ENCODE measurements around the gene AOC2.

AOC2 gene

GRCh38 chr17:42843358-42843934 lies 934 bp upstream of the AOC2 start:
- DNase-seq (ENCODE audit: low read depth) = peak; percentile 37
- no peak overlapping the region for H3K4me3 ChIP-seq (ENCODE audit: control insufficient read depth, low read depth, low read length)
- peak; percentile 99 for TF ChIP-seq CTCF (IDR thresholded peaks at IDR 0.05; ENCODE audit: control insufficient read depth, insufficient read depth, low read depth, low read length, missing control alignments)

- DNase-seq (ENCODE audit: low read depth) = no peak
- no peak overlapping the region for H3K4me3 ChIP-seq (ENCODE audit: control insufficient read depth, low read depth, low read length)
- TF ChIP-seq CTCF (IDR thresholded peaks at IDR 0.05; ENCODE audit: control insufficient read depth, insufficient read depth, low read depth, low read length, missing control alignments) = no peak
Observed at GRCh38 chr17:42844761-42845555, 578 bp downstream of the AOC2 start.

GRCh38 chr17:42845556-42845917 lies 1.2 kb downstream of the AOC2 start:
- no peak overlapping the region for H3K4me3 ChIP-seq (ENCODE audit: control insufficient read depth, low read depth, low read length)
- no peak for TF ChIP-seq CTCF (IDR thresholded peaks at IDR 0.05; ENCODE audit: control insufficient read depth, insufficient read depth, low read depth, low read length, missing control alignments)

GRCh38 chr17:42845918-42846593 lies 1.7 kb downstream of the AOC2 start:
- DNase-seq (ENCODE audit: low read depth) = no peak
- TF ChIP-seq CTCF (IDR thresholded peaks at IDR 0.05; ENCODE audit: control insufficient read depth, insufficient read depth, low read depth, low read length, missing control alignments) = no peak
- H3K4me3 ChIP-seq (ENCODE audit: control insufficient read depth, low read depth, low read length) = no peak overlapping the region

More at GRCh38 chr17:42845556-42845917, 1.2 kb downstream of the AOC2 start:
- no peak for DNase-seq (ENCODE audit: low read depth)

- DNase-seq (ENCODE audit: low read depth) = peak; percentile 20
- TF ChIP-seq CTCF (IDR thresholded peaks at IDR 0.05; ENCODE audit: control insufficient read depth, insufficient read depth, low read depth, low read length, missing control alignments) = no peak
- H3K4me3 ChIP-seq (ENCODE audit: control insufficient read depth, low read depth, low read length) = no peak overlapping the region
Observed at GRCh38 chr17:42846594-42847280, 2.4 kb downstream of the AOC2 start.

- no peak for DNase-seq (ENCODE audit: low read depth)
- H3K4me3 ChIP-seq (ENCODE audit: control insufficient read depth, low read depth, low read length) = no peak overlapping the region
- no peak for TF ChIP-seq CTCF (IDR thresholded peaks at IDR 0.05; ENCODE audit: control insufficient read depth, insufficient read depth, low read depth, low read length, missing control alignments)
Observed at GRCh38 chr17:42848093-42848492, 3.7 kb downstream of the AOC2 start.
